Type B pancreatic cell (in vitro differentiated cells): ENCODE results near the gene UBA7. TPM values are rescaled to one million over a fixed set of nuclear protein-coding genes. Genes with fewer than 3 reads are reported as not detected.

ENCODE experiments used
- DNase-seq: peaks from one replicate; pipeline ENCODE4 v3.0.0; 2021; ENCODE audit warnings: mixed read lengths; ENCODE audit not compliant: unreplicated experiment; ENCODE audit errors: extremely low spot score
- H3K27ac Mint-ChIP-seq: 2 replicates; pipeline ENCODE4 v1.8.0; 2021; ENCODE audit warnings: mild to moderate bottlenecking, mixed read lengths
- H3K27me3 Mint-ChIP-seq: 2 replicates; pipeline ENCODE4 v1.8.0; 2021; ENCODE audit warnings: mixed read lengths
- H3K36me3 Mint-ChIP-seq: 2 replicates; pipeline ENCODE4 v1.8.0; 2021; ENCODE audit warnings: mixed read lengths
- H3K4me1 Mint-ChIP-seq: one replicate; pipeline ENCODE4 v1.8.0; 2021; ENCODE audit warnings: mixed read lengths; ENCODE audit not compliant: unreplicated experiment
- H3K4me3 Mint-ChIP-seq: 2 replicates; pipeline ENCODE4 v1.8.0; 2021; ENCODE audit warnings: mild to moderate bottlenecking, mixed read lengths
- H3K9me3 Mint-ChIP-seq: 2 replicates; pipeline ENCODE4 v1.8.0; 2021; ENCODE audit warnings: mixed read lengths
- microRNA-seq: library from miRNA; unstranded; fragments of <30 nt; microRNA quantifications from one replicate; pipeline ENCODE4, GENCODE V29; 2020
- total RNA-seq: library from RNA; stranded (reverse); gene quantifications from 2 replicates; pipeline ENCODE4 v1.2.1, GENCODE V29; 2021; ENCODE audit warnings: low replicate concordance
- TF ChIP-seq, protein P1 (sequence below): fragments of 200-600 bp; sonication (generic); conservative IDR thresholded peaks from 2 replicates; pipeline ENCODE4 v1.5.0; 2021; ENCODE audit warnings: antibody characterized with exemption, mild to moderate bottlenecking

The UBA7 gene
- total RNA-seq, 1 donor from 2014 or later, result 8.2 TPM

DNA sequence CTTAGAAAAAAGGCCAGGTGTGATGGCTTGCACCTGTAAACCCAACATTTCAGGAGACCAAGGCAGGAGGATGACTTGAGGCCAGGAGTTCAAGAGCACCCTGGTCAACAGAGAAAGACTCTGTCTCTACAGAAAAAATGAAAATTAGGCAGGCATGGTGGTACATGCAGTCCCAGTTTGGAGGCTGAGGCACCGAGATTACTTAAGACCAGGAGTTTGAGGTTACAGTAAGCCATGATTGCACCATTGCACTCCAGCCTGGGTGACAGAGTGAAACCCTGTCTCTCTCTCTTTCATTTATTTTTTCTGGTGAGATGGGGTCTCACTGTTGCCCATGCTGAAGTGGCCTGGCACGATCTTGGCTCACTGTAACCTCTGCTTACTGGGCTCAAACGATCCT lies 52.1 kb downstream of the UBA7 start:
- peaks cover 4% of the 10 kb centered on the region for H3K36me3 Mint-ChIP-seq
- H3K4me1 Mint-ChIP-seq, result no peaks in the 10 kb centered on the region
- no peaks in the 10 kb centered on the region for H3K27me3 Mint-ChIP-seq
- no peak overlapping the region for H3K27ac Mint-ChIP-seq
- TF ChIP-seq, protein P1, sequence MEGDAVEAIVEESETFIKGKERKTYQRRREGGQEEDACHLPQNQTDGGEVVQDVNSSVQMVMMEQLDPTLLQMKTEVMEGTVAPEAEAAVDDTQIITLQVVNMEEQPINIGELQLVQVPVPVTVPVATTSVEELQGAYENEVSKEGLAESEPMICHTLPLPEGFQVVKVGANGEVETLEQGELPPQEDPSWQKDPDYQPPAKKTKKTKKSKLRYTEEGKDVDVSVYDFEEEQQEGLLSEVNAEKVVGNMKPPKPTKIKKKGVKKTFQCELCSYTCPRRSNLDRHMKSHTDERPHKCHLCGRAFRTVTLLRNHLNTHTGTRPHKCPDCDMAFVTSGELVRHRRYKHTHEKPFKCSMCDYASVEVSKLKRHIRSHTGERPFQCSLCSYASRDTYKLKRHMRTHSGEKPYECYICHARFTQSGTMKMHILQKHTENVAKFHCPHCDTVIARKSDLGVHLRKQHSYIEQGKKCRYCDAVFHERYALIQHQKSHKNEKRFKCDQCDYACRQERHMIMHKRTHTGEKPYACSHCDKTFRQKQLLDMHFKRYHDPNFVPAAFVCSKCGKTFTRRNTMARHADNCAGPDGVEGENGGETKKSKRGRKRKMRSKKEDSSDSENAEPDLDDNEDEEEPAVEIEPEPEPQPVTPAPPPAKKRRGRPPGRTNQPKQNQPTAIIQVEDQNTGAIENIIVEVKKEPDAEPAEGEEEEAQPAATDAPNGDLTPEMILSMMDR, result no peak
- DNase-seq, result no peak
- no peaks in the 10 kb centered on the region for H3K9me3 Mint-ChIP-seq
- no peak overlapping the region for H3K4me3 Mint-ChIP-seq

DNA sequence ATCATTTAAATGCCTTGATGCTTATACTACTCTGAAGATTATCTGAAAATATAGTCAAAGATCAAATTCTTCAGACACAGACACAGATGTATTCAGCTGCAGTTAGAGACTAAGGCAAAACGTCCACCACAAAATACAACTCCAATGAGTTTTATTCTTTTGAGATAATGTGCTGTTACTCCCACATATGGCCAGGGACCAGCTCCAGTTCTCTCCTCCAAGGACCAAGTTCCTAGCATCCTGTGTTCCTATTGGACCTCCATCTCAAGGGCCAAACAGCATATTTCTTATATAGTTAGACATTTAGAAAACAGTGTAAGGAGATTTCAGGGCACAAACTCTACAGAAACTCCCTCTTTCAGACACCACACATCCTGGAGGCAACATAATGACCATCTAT lies 54.5 kb downstream of the UBA7 start:
- H3K9me3 Mint-ChIP-seq, result no peaks in the 10 kb centered on the region
- H3K4me1 Mint-ChIP-seq, result peaks cover 14% of the 10 kb centered on the region
- TF ChIP-seq, protein P1, result no peak
- DNase-seq, result no peak
- no peak overlapping the region for H3K4me3 Mint-ChIP-seq
- H3K27me3 Mint-ChIP-seq, result no peaks in the 10 kb centered on the region
- peaks cover 7% of the 10 kb centered on the region for H3K36me3 Mint-ChIP-seq
- H3K27ac Mint-ChIP-seq, result no peak overlapping the region

DNA sequence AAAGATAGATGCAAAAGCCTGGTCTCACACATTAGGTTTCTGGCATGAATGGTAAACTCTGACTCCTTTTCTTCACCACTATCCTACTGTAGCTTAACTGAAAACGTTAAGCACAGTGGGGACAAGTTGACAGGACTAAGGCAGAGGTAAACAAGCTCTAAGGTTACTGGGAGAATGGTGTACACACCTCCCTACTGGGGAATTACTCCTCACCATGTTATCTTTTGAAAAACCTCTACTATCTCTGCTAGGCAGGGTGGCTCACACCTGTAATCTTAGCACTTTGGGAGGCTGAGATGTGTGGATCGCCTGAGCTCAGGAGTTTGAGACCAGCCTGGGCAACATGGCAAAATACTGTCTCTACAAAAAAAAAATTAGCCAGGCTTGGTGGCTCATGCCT lies 56.6 kb downstream of the UBA7 start:
- Mint-ChIP-seq H3K4me1 (peaks cover 23% of the 10 kb centered on the region), H3K4me3 (no peak overlapping the region), H3K27ac (peak overlapping the region; percentile 32), H3K36me3 (peaks cover 9% of the 10 kb centered on the region), H3K9me3 (no peaks in the 10 kb centered on the region), H3K27me3 (no peaks in the 10 kb centered on the region)
- no peak for DNase-seq
- TF ChIP-seq, protein P1, result no peak

DNA sequence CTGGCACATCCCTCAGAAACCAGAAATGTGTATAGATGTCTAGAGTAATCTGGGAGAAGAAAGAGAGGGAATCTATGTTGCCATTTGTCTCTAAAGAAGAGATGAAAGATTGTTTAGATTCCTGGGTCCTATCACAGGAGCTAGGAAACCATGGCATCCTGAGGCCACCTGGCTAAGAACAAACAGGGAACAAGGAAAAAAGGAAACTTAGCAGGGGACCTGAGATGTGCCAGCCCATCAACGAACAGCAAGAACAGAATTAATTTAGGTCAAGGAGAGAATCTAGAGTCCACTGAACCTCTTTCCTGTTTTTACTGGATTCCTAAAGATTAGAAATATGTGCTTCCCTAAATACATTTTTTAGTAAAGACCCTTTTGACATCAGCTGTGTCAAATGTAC lies 57.7 kb downstream of the UBA7 start:
- DNase-seq, result no peak
- Mint-ChIP-seq H3K9me3 (no peaks in the 10 kb centered on the region), H3K36me3 (peaks cover 9% of the 10 kb centered on the region), H3K27me3 (no peaks in the 10 kb centered on the region), H3K27ac (no peak overlapping the region), H3K4me1 (peaks cover 23% of the 10 kb centered on the region), H3K4me3 (no peak overlapping the region)
- TF ChIP-seq, protein P1, result no peak

Small RNAs within 50 kb of the gene (microRNA-seq; reads per million reads assigned to microRNA genes)
- not detected for gene MIR5193

Other genes with a start within 250 kb of the UBA7 start
- gene APEH, start 139.6 kb downstream of the UBA7 start, total RNA-seq, result 141 and 145 TPM in 2 replicates
- gene MST1, start 124.5 kb downstream of the UBA7 start, total RNA-seq, result 25.7 and 50.7 TPM in 2 replicates
- 47.2 and 49.9 TPM in 2 replicates for gene RNF123, start 124.4 kb downstream of the UBA7 start, total RNA-seq
- 0.36 TPM in 1 of 2 replicates, not detected in the other for gene AMIGO3, start 94.3 kb downstream of the UBA7 start, total RNA-seq
- gene GMPPB, start 90.0 kb downstream of the UBA7 start, total RNA-seq, result 41.9 and 50.4 TPM in 2 replicates
- gene IP6K1, start 27.4 kb downstream of the UBA7 start, total RNA-seq, result 40.3 and 42.5 TPM in 2 replicates
- gene CDHR4, start 14.1 kb downstream of the UBA7 start, total RNA-seq, result 0.29 TPM in 1 of 2 replicates, not detected in the other
- 0.45 and 6.7 TPM in 2 replicates for gene INKA1, start 10.7 kb downstream of the UBA7 start, total RNA-seq
- 7.5 and 23.0 TPM in 2 replicates for gene TRAIP, start 42.6 kb upstream of the UBA7 start, total RNA-seq
- 1.6 and 10.6 TPM in 2 replicates for gene CAMKV, start 56.0 kb upstream of the UBA7 start, total RNA-seq
- gene MST1R, start 89.9 kb upstream of the UBA7 start, total RNA-seq, result 3.0 and 5.3 TPM in 2 replicates
- 8.8 and 9.2 TPM in 2 replicates for gene MON1A, start 115.9 kb upstream of the UBA7 start, total RNA-seq
- 96.0 and 109 TPM in 2 replicates for gene RBM6, start 126.2 kb upstream of the UBA7 start, total RNA-seq